ENCODE measurements around the gene CPT1B.
A peak's percentile ranks its signal among the peaks of the same experiment; 100 is the strongest.

Gene CPT1B

DNA sequence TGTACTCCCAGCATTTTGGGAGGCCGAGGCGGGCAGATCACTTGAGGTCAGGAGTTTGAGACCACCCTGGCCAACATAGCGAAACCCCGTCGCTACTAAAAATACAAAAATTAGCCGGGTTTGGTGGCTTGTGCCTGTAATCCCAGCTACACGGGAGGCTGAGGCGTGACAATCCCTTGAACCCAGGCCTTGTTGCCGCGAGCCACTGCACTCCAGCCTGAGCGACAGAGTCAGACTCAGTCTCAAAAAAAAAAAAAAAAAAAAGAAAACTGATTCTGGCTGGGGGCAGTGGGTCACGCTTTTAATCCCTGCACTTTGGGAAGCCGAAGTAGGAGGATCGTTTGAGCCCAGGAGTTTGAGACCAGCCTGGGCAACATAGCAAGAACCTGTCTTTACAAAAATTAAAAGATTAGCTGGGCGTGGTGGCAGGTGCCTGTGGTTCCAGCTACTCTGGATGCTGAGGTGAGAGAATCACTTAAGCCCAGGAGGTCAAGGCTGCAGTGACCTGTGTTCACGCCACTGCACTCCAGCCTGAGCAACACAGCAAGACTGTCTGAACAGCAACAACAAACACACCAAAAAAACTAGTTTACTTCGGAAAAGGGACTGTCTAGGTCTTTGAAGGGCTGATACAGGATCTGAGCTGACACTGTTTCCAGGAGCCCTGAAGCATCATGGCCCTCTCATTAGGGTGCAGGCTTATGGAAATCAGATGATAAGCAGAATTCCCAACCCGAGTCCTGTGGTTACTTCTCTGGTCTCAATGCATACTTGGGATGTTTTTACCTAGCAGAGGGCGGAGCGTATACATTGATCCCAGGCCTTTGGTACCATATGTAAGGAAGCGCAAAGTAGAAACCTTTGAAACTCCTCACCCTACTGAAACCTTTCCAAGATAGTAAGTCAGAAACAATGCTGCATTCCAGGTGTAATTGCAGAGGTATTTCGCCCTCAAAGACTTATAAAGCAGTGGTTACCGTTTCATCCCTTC lies 6.2 kb upstream of the CPT1B start:
- no peak overlapping the region for H3K4me3 ChIP-seq (ENCODE audit: low read depth, low read length)
- TF ChIP-seq, protein P1, sequence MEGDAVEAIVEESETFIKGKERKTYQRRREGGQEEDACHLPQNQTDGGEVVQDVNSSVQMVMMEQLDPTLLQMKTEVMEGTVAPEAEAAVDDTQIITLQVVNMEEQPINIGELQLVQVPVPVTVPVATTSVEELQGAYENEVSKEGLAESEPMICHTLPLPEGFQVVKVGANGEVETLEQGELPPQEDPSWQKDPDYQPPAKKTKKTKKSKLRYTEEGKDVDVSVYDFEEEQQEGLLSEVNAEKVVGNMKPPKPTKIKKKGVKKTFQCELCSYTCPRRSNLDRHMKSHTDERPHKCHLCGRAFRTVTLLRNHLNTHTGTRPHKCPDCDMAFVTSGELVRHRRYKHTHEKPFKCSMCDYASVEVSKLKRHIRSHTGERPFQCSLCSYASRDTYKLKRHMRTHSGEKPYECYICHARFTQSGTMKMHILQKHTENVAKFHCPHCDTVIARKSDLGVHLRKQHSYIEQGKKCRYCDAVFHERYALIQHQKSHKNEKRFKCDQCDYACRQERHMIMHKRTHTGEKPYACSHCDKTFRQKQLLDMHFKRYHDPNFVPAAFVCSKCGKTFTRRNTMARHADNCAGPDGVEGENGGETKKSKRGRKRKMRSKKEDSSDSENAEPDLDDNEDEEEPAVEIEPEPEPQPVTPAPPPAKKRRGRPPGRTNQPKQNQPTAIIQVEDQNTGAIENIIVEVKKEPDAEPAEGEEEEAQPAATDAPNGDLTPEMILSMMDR (IDR thresholded peaks at IDR 0.05; ENCODE audit: insufficient read depth, low read depth, low read length, missing control alignments): no peak
- DNase-seq (ENCODE audit: low read depth): no peak

GRCh38 chr22:50583294-50583861 lies 5.2 kb upstream of the CPT1B start:
- peak overlapping the region; percentile 84 for H3K4me3 ChIP-seq (ENCODE audit: low read depth, low read length)
- TF ChIP-seq, protein P1 (IDR thresholded peaks at IDR 0.05; ENCODE audit: insufficient read depth, low read depth, low read length, missing control alignments): no peak
- DNase-seq (ENCODE audit: low read depth): no peak

DNA sequence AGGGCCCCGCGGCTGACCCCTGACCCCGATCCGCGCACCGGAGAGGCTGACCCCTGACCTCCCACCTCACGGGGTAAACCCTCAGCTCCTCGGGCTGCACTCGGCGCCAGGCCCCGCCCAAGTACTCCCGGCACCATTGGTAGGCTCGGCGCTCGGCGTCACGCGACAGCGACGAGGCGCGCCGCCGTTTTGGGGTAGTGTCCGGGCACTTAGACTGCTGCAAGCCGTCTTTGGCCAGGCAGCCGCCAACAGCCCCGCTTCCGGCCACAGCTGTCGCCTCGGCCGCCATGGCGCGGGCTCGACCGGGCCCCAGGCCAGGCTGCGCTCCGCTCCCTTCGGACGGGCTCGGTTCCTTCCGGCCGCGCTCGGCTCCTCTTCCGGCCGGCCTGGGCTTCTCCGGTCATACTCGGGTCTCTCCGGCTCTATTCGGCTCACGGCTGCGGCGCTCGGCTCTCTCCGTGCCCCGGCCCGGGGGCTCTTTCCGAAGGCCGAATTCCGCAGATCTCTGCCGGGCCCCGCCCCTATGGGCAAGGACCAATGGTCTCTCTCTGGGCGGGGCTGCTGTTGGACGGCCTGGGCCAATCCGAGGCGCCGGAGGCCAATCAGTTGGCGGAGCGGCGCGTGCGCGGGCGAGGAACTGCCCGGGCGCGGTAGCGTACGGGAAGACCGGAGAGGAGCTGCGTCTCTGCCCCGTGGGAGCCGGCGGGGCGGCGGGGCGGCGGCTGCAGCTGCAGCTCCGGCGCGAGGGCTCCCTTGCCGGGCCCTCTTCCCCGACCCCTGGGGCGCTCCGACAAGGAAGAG lies 4.5 kb upstream of the CPT1B start, which contains the start of gene CHKB:
Gene CHKB, minus strand, starts transcription at position 357 of the 801 bp plus-strand sequence. Its CDS starts 68 bp downstream, at position 289.
- H3K4me3 ChIP-seq (ENCODE audit: low read depth, low read length): peak within 1 kb of the TSS; percentile 84
- DNase-seq (ENCODE audit: low read depth): peak; percentile 99
- TF ChIP-seq, protein P1 (IDR thresholded peaks at IDR 0.05; ENCODE audit: insufficient read depth, low read depth, low read length, missing control alignments): no peak

DNA sequence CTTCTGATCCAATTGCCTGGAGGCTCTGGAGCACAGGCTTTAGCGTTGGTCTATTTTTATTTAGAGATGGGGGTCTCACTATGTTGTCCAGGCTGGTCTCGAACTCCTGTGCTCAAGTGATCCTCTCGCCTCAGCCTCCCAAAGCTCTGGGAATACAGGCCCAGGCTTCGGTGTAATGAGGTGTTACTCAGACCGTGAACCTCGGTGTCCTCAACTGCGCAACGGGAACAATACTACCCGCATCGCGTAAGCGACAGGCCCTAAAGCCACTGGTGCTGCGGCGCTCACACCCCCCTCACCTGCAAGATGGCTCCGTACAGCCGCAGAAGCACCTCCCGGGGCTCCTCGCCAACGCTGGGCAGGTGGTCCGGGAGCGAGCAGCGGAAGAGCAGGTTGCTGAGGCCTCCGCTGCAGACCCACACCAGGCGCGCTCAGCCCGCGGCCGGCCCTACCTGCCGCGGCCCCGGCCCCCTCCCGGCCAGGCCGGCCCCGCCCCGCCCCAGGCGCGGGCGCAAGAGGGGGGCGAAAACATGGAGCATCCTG lies 3.8 kb upstream of the CPT1B start:
- peak overlapping the region; percentile 84 for H3K4me3 ChIP-seq (ENCODE audit: low read depth, low read length)
- TF ChIP-seq, protein P1 (IDR thresholded peaks at IDR 0.05; ENCODE audit: insufficient read depth, low read depth, low read length, missing control alignments): no peak
- peak; percentile 63 for DNase-seq (ENCODE audit: low read depth)

DNA sequence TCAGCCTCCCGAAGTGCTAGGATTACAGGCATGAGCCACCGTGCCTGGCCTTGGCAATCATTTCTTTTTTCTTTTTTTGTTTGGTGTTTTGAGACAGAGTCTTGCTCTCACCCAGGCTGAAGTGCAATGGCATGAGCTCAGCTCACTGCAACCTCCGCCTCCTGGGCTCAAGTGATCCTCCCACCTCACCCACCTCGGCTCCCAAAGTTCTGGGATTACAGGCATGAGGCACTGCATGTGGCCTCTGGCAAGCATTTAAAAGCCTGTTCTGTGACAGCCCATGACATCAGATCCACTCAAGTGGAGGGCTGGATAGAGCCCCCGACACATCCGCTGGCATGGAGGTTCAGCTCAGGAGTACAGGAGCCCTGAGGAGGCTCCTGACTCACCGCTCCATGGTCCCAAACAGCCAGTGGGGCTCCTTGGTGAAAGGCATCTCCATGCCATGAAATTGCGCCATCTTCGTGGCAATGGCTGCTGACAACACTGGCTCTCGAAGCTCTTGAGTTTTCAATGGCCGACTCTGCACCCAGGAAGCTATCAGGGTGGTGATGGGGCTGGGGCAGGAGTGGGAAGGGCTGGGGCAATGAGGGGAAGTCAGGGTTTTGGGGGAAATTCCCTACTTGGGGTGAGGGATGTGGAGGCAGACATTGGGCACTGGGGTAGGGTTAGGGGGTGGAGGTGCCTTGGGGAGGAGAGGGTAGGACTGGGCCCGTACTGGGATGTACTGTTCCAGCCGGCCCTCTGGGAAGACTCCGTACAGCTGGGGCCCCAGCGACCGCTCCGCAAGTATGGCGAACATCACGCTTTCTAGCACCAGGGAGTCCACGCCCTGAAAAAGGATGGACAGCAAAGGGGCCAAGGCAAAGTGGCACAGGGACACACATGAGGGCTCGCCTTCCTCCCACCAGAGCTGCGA lies 3.1 kb upstream of the CPT1B start:
- peak overlapping the region; percentile 84 for H3K4me3 ChIP-seq (ENCODE audit: low read depth, low read length)
- no peak for DNase-seq (ENCODE audit: low read depth)
- TF ChIP-seq, protein P1 (IDR thresholded peaks at IDR 0.05; ENCODE audit: insufficient read depth, low read depth, low read length, missing control alignments): no peak
